ENCODE measurements around the gene COQ8A.
"Not testable (repeated sequence)": the region's sequence is repeated elsewhere in the genome, so short reads cannot be mapped to it uniquely, and the experiment has no call there.

Gene COQ8A

GRCh38 chr1:226953175-226953800 lies 13.2 kb downstream of the COQ8A start:
- peaks cover 6% of the 10 kb centered on the region; the same call in 1 of the 2 replicates for H3K4me1 ChIP-seq (ENCODE audit: control insufficient read depth, insufficient read depth, low read length)
- H3K9me3 ChIP-seq (ENCODE audit: control insufficient read depth, insufficient read depth, low read length): no peaks in the 10 kb centered on the region; the same call in 1 of the 2 replicates
- H3K4me3 ChIP-seq (ENCODE audit: low read depth, low read length): no peak overlapping the region
- no peaks in the 10 kb centered on the region for H3K36me3 ChIP-seq (ENCODE audit: control insufficient read depth, insufficient read depth, low read length)
- H3K27ac ChIP-seq (ENCODE audit: low read depth, low read length): no peak overlapping the region
- H3K9ac ChIP-seq (ENCODE audit: low read depth, low read length): no peak overlapping the region
- H3K27me3 ChIP-seq (ENCODE audit: control insufficient read depth, insufficient read depth, low read length): no peaks in the 10 kb centered on the region

- H3K4me3 ChIP-seq (ENCODE audit: low read depth, low read length): no peak overlapping the region
- H3K36me3 ChIP-seq (ENCODE audit: control insufficient read depth, insufficient read depth, low read length): no peaks in the 10 kb centered on the region
- H3K27me3 ChIP-seq (ENCODE audit: control insufficient read depth, insufficient read depth, low read length): no peaks in the 10 kb centered on the region
- H3K9ac ChIP-seq (ENCODE audit: low read depth, low read length): no peak overlapping the region
- H3K9me3 ChIP-seq (ENCODE audit: control insufficient read depth, insufficient read depth, low read length): no peaks in the 10 kb centered on the region; the same call in 1 of the 2 replicates
- H3K4me1 ChIP-seq (ENCODE audit: control insufficient read depth, insufficient read depth, low read length): peaks cover 6% of the 10 kb centered on the region; the same call in 1 of the 2 replicates
- H3K27ac ChIP-seq (ENCODE audit: low read depth, low read length): no peak overlapping the region
Observed at GRCh38 chr1:226954337-226954736, 14.2 kb downstream of the COQ8A start.

GRCh38 chr1:226954777-226955176 lies 14.7 kb downstream of the COQ8A start:
- Histone ChIP-seq H3K4me1 (ENCODE audit: control insufficient read depth, insufficient read depth, low read length) (peaks cover 6% of the 10 kb centered on the region; the same call in 1 of the 2 replicates), H3K36me3 (ENCODE audit: control insufficient read depth, insufficient read depth, low read length) (no peaks in the 10 kb centered on the region), H3K27me3 (ENCODE audit: control insufficient read depth, insufficient read depth, low read length) (no peaks in the 10 kb centered on the region), H3K9me3 (ENCODE audit: control insufficient read depth, insufficient read depth, low read length) (no peaks in the 10 kb centered on the region; the same call in 1 of the 2 replicates), H3K9ac (ENCODE audit: low read depth, low read length) (no peak overlapping the region), H3K27ac (ENCODE audit: low read depth, low read length) (no peak overlapping the region), H3K4me3 (ENCODE audit: low read depth, low read length) (no peak overlapping the region)

GRCh38 chr1:226955857-226956256 lies 15.8 kb downstream of the COQ8A start:
- not testable (repeated sequence) for H3K27me3 ChIP-seq (ENCODE audit: control insufficient read depth, insufficient read depth, low read length); H3K27ac ChIP-seq (ENCODE audit: low read depth, low read length); H3K4me3 ChIP-seq (ENCODE audit: low read depth, low read length); H3K9ac ChIP-seq (ENCODE audit: low read depth, low read length); H3K9me3 ChIP-seq (ENCODE audit: control insufficient read depth, insufficient read depth, low read length); H3K4me1 ChIP-seq (ENCODE audit: control insufficient read depth, insufficient read depth, low read length); H3K36me3 ChIP-seq (ENCODE audit: control insufficient read depth, insufficient read depth, low read length)

GRCh38 chr1:226956942-226957713 lies 17.0 kb downstream of the COQ8A start:
- Histone ChIP-seq H3K4me3 (ENCODE audit: low read depth, low read length) (no peak overlapping the region), H3K9ac (ENCODE audit: low read depth, low read length) (no peak overlapping the region), H3K9me3 (ENCODE audit: control insufficient read depth, insufficient read depth, low read length) (no peaks in the 10 kb centered on the region; the same call in 1 of the 2 replicates), H3K27ac (ENCODE audit: low read depth, low read length) (no peak overlapping the region), H3K4me1 (ENCODE audit: control insufficient read depth, insufficient read depth, low read length) (no peaks in the 10 kb centered on the region; the same call in 1 of the 2 replicates), H3K36me3 (ENCODE audit: control insufficient read depth, insufficient read depth, low read length) (no peaks in the 10 kb centered on the region), H3K27me3 (ENCODE audit: control insufficient read depth, insufficient read depth, low read length) (no peaks in the 10 kb centered on the region)

- no peak overlapping the region for H3K9ac ChIP-seq (ENCODE audit: low read depth, low read length)
- H3K27me3 ChIP-seq (ENCODE audit: control insufficient read depth, insufficient read depth, low read length): no peaks in the 10 kb centered on the region
- H3K27ac ChIP-seq (ENCODE audit: low read depth, low read length): no peak overlapping the region
- H3K9me3 ChIP-seq (ENCODE audit: control insufficient read depth, insufficient read depth, low read length): no peaks in the 10 kb centered on the region; the same call in 1 of the 2 replicates
- H3K36me3 ChIP-seq (ENCODE audit: control insufficient read depth, insufficient read depth, low read length): no peaks in the 10 kb centered on the region
- no peaks in the 10 kb centered on the region; the same call in 1 of the 2 replicates for H3K4me1 ChIP-seq (ENCODE audit: control insufficient read depth, insufficient read depth, low read length)
- no peak overlapping the region for H3K4me3 ChIP-seq (ENCODE audit: low read depth, low read length)
Observed at GRCh38 chr1:226957714-226958113, 17.6 kb downstream of the COQ8A start.

- Histone ChIP-seq H3K36me3 (ENCODE audit: control insufficient read depth, insufficient read depth, low read length) (no peaks in the 10 kb centered on the region), H3K4me3 (ENCODE audit: low read depth, low read length) (no peak overlapping the region), H3K9me3 (ENCODE audit: control insufficient read depth, insufficient read depth, low read length) (no peaks in the 10 kb centered on the region; the same call in 1 of the 2 replicates), H3K4me1 (ENCODE audit: control insufficient read depth, insufficient read depth, low read length) (no peaks in the 10 kb centered on the region; the same call in 1 of the 2 replicates), H3K27me3 (ENCODE audit: control insufficient read depth, insufficient read depth, low read length) (no peaks in the 10 kb centered on the region), H3K27ac (ENCODE audit: low read depth, low read length) (no peak overlapping the region), H3K9ac (ENCODE audit: low read depth, low read length) (no peak overlapping the region)
Observed at GRCh38 chr1:226958300-226958699, 18.2 kb downstream of the COQ8A start.

GRCh38 chr1:226960256-226960655 lies 20.2 kb downstream of the COQ8A start:
- H3K9ac ChIP-seq (ENCODE audit: low read depth, low read length): no peak overlapping the region
- H3K27me3 ChIP-seq (ENCODE audit: control insufficient read depth, insufficient read depth, low read length): no peaks in the 10 kb centered on the region
- H3K4me3 ChIP-seq (ENCODE audit: low read depth, low read length): no peak overlapping the region
- H3K4me1 ChIP-seq (ENCODE audit: control insufficient read depth, insufficient read depth, low read length): no peaks in the 10 kb centered on the region
- peaks cover 3% of the 10 kb centered on the region; the same call in 1 of the 2 replicates for H3K36me3 ChIP-seq (ENCODE audit: control insufficient read depth, insufficient read depth, low read length)
- no peaks in the 10 kb centered on the region; the same call in 1 of the 2 replicates for H3K9me3 ChIP-seq (ENCODE audit: control insufficient read depth, insufficient read depth, low read length)
- no peak overlapping the region for H3K27ac ChIP-seq (ENCODE audit: low read depth, low read length)

GRCh38 chr1:226960944-226961765 lies 21.1 kb downstream of the COQ8A start:
- peaks cover 4% of the 10 kb centered on the region; the same call in 1 of the 2 replicates for H3K36me3 ChIP-seq (ENCODE audit: control insufficient read depth, insufficient read depth, low read length)
- H3K4me1 ChIP-seq (ENCODE audit: control insufficient read depth, insufficient read depth, low read length): no peaks in the 10 kb centered on the region
- H3K27me3 ChIP-seq (ENCODE audit: control insufficient read depth, insufficient read depth, low read length): no peaks in the 10 kb centered on the region
- H3K4me3 ChIP-seq (ENCODE audit: low read depth, low read length): no peak overlapping the region
- H3K27ac ChIP-seq (ENCODE audit: low read depth, low read length): no peak overlapping the region
- no peak overlapping the region for H3K9ac ChIP-seq (ENCODE audit: low read depth, low read length)
- H3K9me3 ChIP-seq (ENCODE audit: control insufficient read depth, insufficient read depth, low read length): no peaks in the 10 kb centered on the region

GRCh38 chr1:226962421-226963391 lies 22.6 kb downstream of the COQ8A start:
- Histone ChIP-seq H3K4me3 (ENCODE audit: low read depth, low read length) (no peak overlapping the region), H3K9me3 (ENCODE audit: control insufficient read depth, insufficient read depth, low read length) (no peaks in the 10 kb centered on the region), H3K4me1 (ENCODE audit: control insufficient read depth, insufficient read depth, low read length) (no peaks in the 10 kb centered on the region), H3K27ac (ENCODE audit: low read depth, low read length) (no peak overlapping the region), H3K36me3 (ENCODE audit: control insufficient read depth, insufficient read depth, low read length) (peaks cover 4% of the 10 kb centered on the region; the same call in 1 of the 2 replicates), H3K27me3 (ENCODE audit: control insufficient read depth, insufficient read depth, low read length) (no peaks in the 10 kb centered on the region), H3K9ac (ENCODE audit: low read depth, low read length) (no peak overlapping the region)

Data from HUES48 (cell line).